Transverse colon (tissue), 3 donors: ENCODE data around the gene SLC37A3.

Source experiments
- CTCF ChIP-seq, 5 experiments: fragments of 200-600 bp in 3 of 5; fragments of 450-650 bp in 2 of 5; sonication (generic) in 3 of 5; IDR thresholded peaks; 1 replicate in 2 of 5; 2 replicates in 3 of 5; pipeline ENCODE4 v1.5.1; 2016 to 2017; ENCODE audit warnings: antibody characterized with exemption in 5 of 5, inconsistent platforms in 3 of 5, mild to moderate bottlenecking in 2 of 5, moderate library complexity in 1 of 5
- EP300 ChIP-seq: sonication (generic); formaldehyde crosslinking; IDR thresholded peaks from one replicate; pipeline ENCODE4 v1.6.1; 2017; ENCODE audit warnings: antibody characterized with exemption, low read depth

- no peak for TF ChIP-seq CTCF (IDR thresholded peaks at IDR 0.05)
- no peak for TF ChIP-seq EP300
Measured at GRCh38 chr7:140330595-140330994, 67.7 kb downstream of the SLC37A3 start.
